C4-2B (cell line): ENCODE data around the gene NUP62.

Experiments used
- H3K27ac ChIP-seq: fragments of 450-650 bp; 2 replicates; pipeline ENCODE4 v1.5.1; 2017
- CTCF ChIP-seq: fragments of 450-650 bp; conservative IDR thresholded peaks from 2 replicates; pipeline ENCODE4 v1.5.1; 2017; ENCODE audit warnings: mild to moderate bottlenecking
- ZFX ChIP-seq: fragments of 450-650 bp; IDR thresholded peaks from 2 replicates; pipeline ENCODE4 v1.6.1; 2017

Gene NUP62

GRCh38 chr19:49884760-49885159 is 44.5 kb downstream of the NUP62 start:
- no peak for TF ChIP-seq ZFX
- TF ChIP-seq CTCF = no peak
- no peak overlapping the region for H3K27ac ChIP-seq

GRCh38 chr19:49884109-49884508 is 45.2 kb downstream of the NUP62 start:
- no peak overlapping the region for H3K27ac ChIP-seq
- no peak for TF ChIP-seq CTCF
- no peak for TF ChIP-seq ZFX

GRCh38 chr19:49883094-49883493 is 46.2 kb downstream of the NUP62 start:
- TF ChIP-seq CTCF = no peak
- no peak for TF ChIP-seq ZFX
- no peak overlapping the region for H3K27ac ChIP-seq

- H3K27ac ChIP-seq = no peak overlapping the region
Observed at GRCh38 chr19:49882643-49883042, 46.7 kb downstream of the NUP62 start.

GRCh38 chr19:49881672-49882394 is 47.5 kb downstream of the NUP62 start:
- TF ChIP-seq ZFX (no peak), CTCF (no peak)
- H3K27ac ChIP-seq = no peak overlapping the region

More at GRCh38 chr19:49882643-49883042, 46.7 kb downstream of the NUP62 start:
- TF ChIP-seq ZFX = no peak
- no peak for TF ChIP-seq CTCF

GRCh38 chr19:49881186-49881585 is 48.1 kb downstream of the NUP62 start:
- no peak overlapping the region for H3K27ac ChIP-seq
- TF ChIP-seq ZFX (no peak), CTCF (no peak)

GRCh38 chr19:49880162-49880869 is 49.0 kb downstream of the NUP62 start:
- TF ChIP-seq ZFX (no peak), CTCF (no peak)
- no peak overlapping the region for H3K27ac ChIP-seq
